Measurements from ENCODE around the gene TENM3. TPM values are rescaled to one million over a fixed set of nuclear protein-coding genes. Genes with fewer than 3 reads are reported as not detected.
A peak's percentile ranks its signal among the peaks of the same experiment; 100 is the strongest.

The TENM3 gene
- total RNA-seq, 1 experiment from 2014 or later = 71.0 TPM

- TF ChIP-seq PREB (CRISPR knock-in tag; IDR thresholded peaks at IDR 0.05; ENCODE audit: borderline replicate concordance) (no peak), TP53 (CRISPR knock-in tag; IDR thresholded peaks at IDR 0.05) (no peak), EMX1 (CRISPR knock-in tag; IDR thresholded peaks at IDR 0.05) (no peak)
Observed at GRCh38 chr4:182493377-182493776, 250.2 kb downstream of the TENM3 start (continued).

- TF ChIP-seq SMAD4 (CRISPR knock-in tag; IDR thresholded peaks at IDR 0.05) (no peak), SOX15 (CRISPR knock-in tag; IDR thresholded peaks at IDR 0.05) (no peak), ZNF416 (CRISPR knock-in tag; IDR thresholded peaks at IDR 0.05) (no peak), CBFB (CRISPR knock-in tag; IDR thresholded peaks at IDR 0.05; ENCODE audit: low read depth) (no peak), RELA (CRISPR knock-in tag; IDR thresholded peaks at IDR 0.05; ENCODE audit: borderline replicate concordance) (no peak), PREB (CRISPR knock-in tag; IDR thresholded peaks at IDR 0.05; ENCODE audit: borderline replicate concordance) (no peak), NFE2L1 (CRISPR knock-in tag; IDR thresholded peaks at IDR 0.05) (no peak), FOXJ3 (CRISPR knock-in tag; IDR thresholded peaks at IDR 0.05; ENCODE audit: borderline replicate concordance) (no peak), AR (CRISPR knock-in tag; IDR thresholded peaks at IDR 0.05) (no peak), CREM (CRISPR knock-in tag; IDR thresholded peaks at IDR 0.05) (no peak), ATF1 (CRISPR knock-in tag; IDR thresholded peaks at IDR 0.05) (no peak), E2F1 (CRISPR knock-in tag; IDR thresholded peaks at IDR 0.05) (no peak)
- no peak overlapping the region; the same call in 1 of the 2 replicates for H3K27ac Mint-ChIP-seq
- no peak overlapping the region for H3K4me3 Mint-ChIP-seq
- no peak for DNase-seq (ENCODE audit: low spot score)
- peaks cover 4% of the 10 kb centered on the region; the same call in 1 of the 2 replicates for H3K36me3 Mint-ChIP-seq
- H3K9me3 Mint-ChIP-seq = peaks cover 2% of the 10 kb centered on the region; the same call in 1 of the 2 replicates
- H3K27me3 Mint-ChIP-seq (ENCODE audit: low read depth) = no peaks in the 10 kb centered on the region
- peaks cover 61% of the 10 kb centered on the region for H3K4me1 Mint-ChIP-seq
- no peak for ATAC-seq
- ChIA-PET POLR2A (no interaction called here), CTCF (no interaction called here)
Observed at GRCh38 chr4:182494103-182494502, 250.9 kb downstream of the TENM3 start.

GRCh38 chr4:182495031-182495430 is 251.8 kb downstream of the TENM3 start:
- H3K36me3 Mint-ChIP-seq = no peaks in the 10 kb centered on the region
- no peaks in the 10 kb centered on the region for H3K27me3 Mint-ChIP-seq (ENCODE audit: low read depth)
- no peak for DNase-seq (ENCODE audit: low spot score)
- H3K4me3 Mint-ChIP-seq = no peak overlapping the region
- no peak for ATAC-seq
- peaks cover 66% of the 10 kb centered on the region for H3K4me1 Mint-ChIP-seq
- H3K9me3 Mint-ChIP-seq = no peaks in the 10 kb centered on the region
- CTCF ChIA-PET = no interaction called here
- POLR2A ChIA-PET = no interaction called here
- peak overlapping the region; percentile 74 for H3K27ac Mint-ChIP-seq
- TF ChIP-seq ZMAT4 (CRISPR knock-in tag; IDR thresholded peaks at IDR 0.05) (no peak), ZBTB21 (CRISPR knock-in tag; IDR thresholded peaks at IDR 0.05; ENCODE audit: borderline replicate concordance) (no peak), ZNF138 (CRISPR knock-in tag; conservative IDR thresholded peaks at IDR 0.05) (no peak), ZNF425 (CRISPR knock-in tag; conservative IDR thresholded peaks at IDR 0.05) (no peak), TEAD1 (CRISPR knock-in tag; IDR thresholded peaks at IDR 0.05) (no peak), GTF2I (CRISPR knock-in tag; conservative IDR thresholded peaks at IDR 0.05) (no peak), TCF7 (CRISPR knock-in tag; IDR thresholded peaks at IDR 0.05; ENCODE audit: low read depth) (no peak), SMAD4 (CRISPR knock-in tag; IDR thresholded peaks at IDR 0.05) (no peak), HMGA2 (CRISPR knock-in tag; IDR thresholded peaks at IDR 0.05) (no peak), NR2C2 (CRISPR knock-in tag; IDR thresholded peaks at IDR 0.05) (no peak), CREM (CRISPR knock-in tag; IDR thresholded peaks at IDR 0.05) (no peak), NFYB (CRISPR knock-in tag; conservative IDR thresholded peaks at IDR 0.05; ENCODE audit: low read depth) (no peak), CTCF (IDR thresholded peaks at IDR 0.05) (no peak)
